Measurements from ENCODE around the gene RFX8. TPM values are rescaled to one million over a fixed set of nuclear protein-coding genes. Genes with fewer than 3 reads are reported as not detected.
"Not testable (repeated sequence)": the region's sequence is repeated elsewhere in the genome, so short reads cannot be mapped to it uniquely, and the experiment has no call there.

RFX8 gene
- total RNA-seq, 1 experiment from 2014 or later = 0.69 TPM

- DNase-seq (ENCODE audit: low read depth) = peak; percentile 74
Observed at GRCh38 chr2:101440127-101440738, 34.7 kb downstream of the RFX8 start.

- no peak for DNase-seq (ENCODE audit: low read depth)
Observed at GRCh38 chr2:101439716-101440115, 35.2 kb downstream of the RFX8 start.

- DNase-seq (ENCODE audit: low read depth) = not testable (repeated sequence)
Observed at GRCh38 chr2:101438555-101438954, 36.4 kb downstream of the RFX8 start.

GRCh38 chr2:101435001-101435862, 39.7 kb downstream of the RFX8 start:
- peak; percentile 48 for DNase-seq (ENCODE audit: low read depth)

GRCh38 chr2:101433465-101433864, 41.4 kb downstream of the RFX8 start:
- no peak for DNase-seq (ENCODE audit: low read depth)

- peak; percentile 56 for DNase-seq (ENCODE audit: low read depth)
Observed at GRCh38 chr2:101432411-101433181, 42.3 kb downstream of the RFX8 start.

- no peak for DNase-seq (ENCODE audit: low read depth)
Observed at GRCh38 chr2:101431486-101431885, 43.4 kb downstream of the RFX8 start.

- no peak for DNase-seq (ENCODE audit: low read depth)
Observed at GRCh38 chr2:101430156-101430555, 44.8 kb downstream of the RFX8 start.

GRCh38 chr2:101429453-101429852, 45.5 kb downstream of the RFX8 start:
- DNase-seq (ENCODE audit: low read depth) = no peak

- DNase-seq (ENCODE audit: low read depth) = no peak
Observed at GRCh38 chr2:101428422-101429176, 46.3 kb downstream of the RFX8 start.

GRCh38 chr2:101427743-101428142, 47.2 kb downstream of the RFX8 start:
- no peak for DNase-seq (ENCODE audit: low read depth)

GRCh38 chr2:101427240-101427639, 47.7 kb downstream of the RFX8 start:
- no peak for DNase-seq (ENCODE audit: low read depth)

- no peak for DNase-seq (ENCODE audit: low read depth)
Observed at GRCh38 chr2:101426822-101427221, 48.1 kb downstream of the RFX8 start.

- DNase-seq (ENCODE audit: low read depth) = no peak
Observed at GRCh38 chr2:101420623-101421022, 54.3 kb downstream of the RFX8 start.

GRCh38 chr2:101419096-101419663, 55.7 kb downstream of the RFX8 start:
- DNase-seq (ENCODE audit: low read depth) = peak; percentile 59

GRCh38 chr2:101418460-101419095, 56.3 kb downstream of the RFX8 start:
- DNase-seq (ENCODE audit: low read depth) = no peak

GRCh38 chr2:101416609-101417008, 58.3 kb downstream of the RFX8 start:
- DNase-seq (ENCODE audit: low read depth) = no peak

- no peak for DNase-seq (ENCODE audit: low read depth)
Observed at GRCh38 chr2:101415884-101416283, 59.0 kb downstream of the RFX8 start.

- DNase-seq (ENCODE audit: low read depth) = no peak
Observed at GRCh38 chr2:101415220-101415619, 59.7 kb downstream of the RFX8 start.

GRCh38 chr2:101412092-101412694, 62.7 kb downstream of the RFX8 start:
- no peak for DNase-seq (ENCODE audit: low read depth)

Data from Daoy (cell line).